Epidermal melanocyte (primary cell): Measurements from ENCODE around the gene OTX1.
"Not testable (repeated sequence)": the region's sequence is repeated elsewhere in the genome, so short reads cannot be mapped to it uniquely, and the experiment has no call there.

Experiments used
- DNase-seq: peaks from one replicate; pipeline ENCODE4 v3.0.0; 2011; ENCODE audit warnings: low spot score; ENCODE audit not compliant: insufficient read length

OTX1 gene

DNA sequence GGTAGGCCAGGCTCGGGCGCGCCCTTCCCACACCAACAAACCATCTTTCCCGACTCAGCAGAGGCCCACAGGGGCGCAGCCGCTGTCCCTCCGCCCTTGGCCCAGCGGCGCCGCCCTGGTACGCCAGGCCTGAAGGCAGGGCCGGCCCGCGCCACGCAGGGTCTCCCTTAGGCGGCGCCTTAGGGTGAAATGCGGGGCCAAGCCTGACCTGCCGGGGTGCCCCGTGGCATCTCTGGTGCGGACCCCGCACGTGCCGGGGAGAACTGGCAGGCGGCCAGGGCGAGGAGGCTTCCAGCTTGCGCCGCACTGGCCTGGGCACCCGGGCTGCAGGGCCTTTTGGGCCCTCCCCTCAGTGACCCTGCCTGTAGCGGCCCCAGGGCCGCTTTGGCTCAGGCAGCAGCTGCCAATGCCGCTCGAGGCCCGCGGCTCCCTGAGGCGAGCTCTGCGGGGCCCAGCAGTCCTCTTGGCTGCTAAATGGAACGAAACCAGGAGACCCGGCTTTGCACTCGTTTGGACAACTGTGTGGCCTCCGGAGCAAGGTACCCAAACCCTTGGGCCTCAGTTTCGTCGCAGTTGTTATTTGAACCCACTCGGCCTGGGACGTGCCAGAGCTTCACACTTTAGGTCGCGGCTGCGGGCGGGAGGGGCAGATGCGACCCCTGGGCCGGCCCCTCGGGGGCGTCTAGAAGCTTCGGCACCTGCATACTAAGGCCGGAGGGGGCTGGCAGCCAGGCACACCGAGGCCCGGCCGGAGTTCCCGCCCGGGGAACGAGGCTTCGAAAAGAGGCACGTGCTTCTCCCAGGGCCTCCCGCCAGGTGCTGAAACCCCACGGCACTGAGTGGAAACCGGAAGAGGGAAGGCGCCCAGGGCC lies 8.5 kb downstream of the OTX1 start:
- no peak for DNase-seq

DNA sequence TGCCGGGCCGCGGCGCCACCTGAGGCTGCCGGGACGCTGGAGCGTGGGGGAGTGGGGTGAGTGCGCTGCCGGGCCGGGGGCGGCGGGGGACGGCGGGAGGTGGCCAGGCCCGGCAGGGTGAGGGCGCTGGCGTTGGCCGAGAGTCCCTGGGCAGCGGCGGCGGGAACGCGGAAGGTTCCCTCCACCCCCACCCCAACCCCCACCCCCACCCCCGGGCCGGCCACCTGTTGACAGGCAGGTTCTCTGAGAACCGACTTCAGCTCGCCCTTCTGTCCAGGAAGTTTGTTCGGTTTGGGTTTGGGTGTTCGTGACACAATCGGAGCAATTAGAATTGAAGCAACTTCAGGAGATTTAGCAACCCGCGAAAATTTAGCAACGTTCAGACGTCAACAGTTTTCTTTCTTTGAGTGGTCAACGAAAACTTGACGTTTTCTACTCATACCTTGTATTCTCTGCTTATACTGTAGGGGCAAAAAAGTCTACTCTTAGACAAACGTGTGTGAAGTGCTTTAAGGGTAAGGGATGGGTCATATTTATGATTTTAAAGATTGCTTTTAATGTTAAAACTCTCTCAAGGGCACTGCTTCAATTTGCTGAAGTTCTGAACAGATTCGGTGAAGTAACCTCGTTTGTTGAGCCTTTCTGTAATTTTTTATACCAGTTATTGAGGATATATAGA lies 9.3 kb downstream of the OTX1 start:
- DNase-seq = no peak

DNA sequence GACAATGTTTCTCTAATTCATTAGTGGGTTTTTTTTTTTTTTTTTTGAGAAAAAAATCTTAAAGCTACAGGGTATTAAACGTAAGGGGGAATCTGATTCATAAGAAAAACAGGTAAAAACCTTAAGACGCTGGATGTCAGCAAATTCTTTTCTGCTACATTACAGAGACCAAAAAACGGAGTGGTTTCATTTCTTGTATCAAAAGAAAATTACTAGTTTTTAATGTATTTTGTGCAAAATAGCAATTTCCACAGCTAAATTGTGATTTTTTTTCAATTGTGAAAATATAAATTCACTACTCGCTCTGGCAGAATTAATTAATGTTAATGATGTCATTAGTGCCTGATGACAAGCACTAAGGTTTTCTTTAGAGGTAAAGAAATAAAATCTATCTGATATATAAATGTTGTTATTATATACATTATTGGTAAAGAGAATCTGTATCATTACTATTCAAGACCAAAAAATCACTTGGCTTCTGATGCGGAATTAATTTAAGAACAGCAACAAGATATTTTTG lies 9.9 kb downstream of the OTX1 start:
- DNase-seq = no peak

DNA sequence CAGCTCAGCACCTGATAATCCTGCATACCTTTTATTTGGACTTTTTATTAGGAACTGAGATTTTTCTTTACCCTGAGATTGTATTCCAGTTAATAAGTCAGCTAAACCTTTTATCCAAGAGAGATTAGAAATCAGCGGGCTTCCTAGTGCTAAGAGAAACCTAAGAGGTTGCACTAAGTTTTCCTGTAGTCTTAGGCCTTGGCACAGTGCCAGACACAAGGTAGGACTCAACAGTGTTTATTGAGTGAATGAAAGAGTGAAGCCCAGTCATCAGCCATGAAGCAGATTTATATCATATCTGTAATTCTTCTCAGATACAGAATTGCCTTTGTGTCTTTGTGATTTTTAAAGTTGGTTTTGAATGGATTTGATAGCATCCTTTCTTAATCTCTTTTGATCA lies 13.6 kb downstream of the OTX1 start:
- DNase-seq = no peak

DNA sequence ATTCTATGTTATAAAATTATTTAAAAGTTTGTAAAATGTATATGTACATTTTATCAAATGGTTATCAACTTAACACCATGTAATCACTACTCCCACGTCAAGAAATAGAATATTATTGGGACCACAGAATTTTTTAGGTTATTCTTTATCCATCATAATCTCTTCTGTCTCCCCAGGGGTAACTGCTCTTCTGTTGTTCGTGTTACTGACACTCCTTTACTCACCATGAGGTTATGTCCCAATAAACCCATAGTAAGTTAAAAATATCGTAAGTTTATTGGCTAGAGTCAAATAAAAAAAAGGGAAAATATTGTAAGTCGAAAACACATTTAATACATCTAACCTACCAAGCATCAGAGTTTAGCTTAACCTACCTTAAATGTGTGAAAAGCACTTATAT lies 14.0 kb downstream of the OTX1 start:
- DNase-seq = no peak

DNA sequence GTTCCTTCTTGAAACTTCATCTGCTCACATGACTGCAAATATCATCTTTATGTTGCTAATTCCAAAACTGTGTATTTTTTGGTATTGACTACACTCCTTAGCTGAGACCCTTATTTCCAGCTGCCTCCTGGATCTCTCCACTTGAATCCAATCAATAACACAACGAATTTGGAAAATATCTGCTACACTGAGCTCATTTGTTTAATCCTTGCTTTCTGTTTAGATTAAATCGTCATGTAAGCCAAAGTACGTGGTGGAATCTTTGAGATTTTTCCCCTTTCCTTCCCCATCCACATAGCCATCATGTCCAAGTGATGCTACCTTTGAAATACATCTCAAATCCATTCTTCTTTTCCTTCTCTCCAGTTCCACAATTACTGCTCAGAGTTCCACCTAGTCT lies 15.6 kb downstream of the OTX1 start:
- DNase-seq = no peak

DNA sequence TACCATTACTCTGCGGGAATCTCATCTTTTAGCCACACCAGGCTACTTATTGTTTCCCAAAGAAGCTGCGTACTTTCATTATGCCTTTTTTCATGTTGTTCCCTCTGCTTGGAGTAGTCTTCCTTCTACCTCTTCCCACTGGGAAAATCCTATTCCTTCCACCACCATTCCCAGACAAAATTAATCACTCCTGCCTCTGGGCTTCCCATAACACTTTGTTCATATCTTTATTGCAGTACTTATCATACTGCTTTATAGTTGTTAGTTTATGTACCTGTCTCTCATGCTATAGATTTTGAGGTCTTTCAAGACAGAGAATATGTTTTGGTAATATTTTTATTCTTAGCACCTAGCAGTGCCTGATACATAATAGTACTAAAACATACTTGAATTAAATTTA lies 16.2 kb downstream of the OTX1 start:
- DNase-seq = no peak

DNA sequence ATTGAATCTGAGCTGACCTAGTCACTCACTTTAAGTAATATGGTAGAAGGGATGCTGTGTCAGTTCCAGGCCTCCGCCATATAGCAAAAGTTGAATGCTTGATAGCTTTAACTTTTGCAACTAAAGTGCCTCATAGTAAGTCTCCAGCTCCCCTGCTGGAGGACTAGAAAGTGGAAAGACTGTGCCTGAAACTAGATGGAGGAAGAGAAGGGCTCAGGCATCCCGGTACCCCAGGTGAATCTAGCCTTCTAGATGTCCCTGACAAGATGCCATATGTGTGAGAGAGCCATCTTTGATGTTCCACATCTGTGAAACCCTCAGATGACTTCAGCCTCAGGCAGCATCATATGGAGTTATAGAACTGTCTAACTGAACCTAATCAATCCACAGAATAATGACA lies 21.0 kb downstream of the OTX1 start:
- no peak for DNase-seq

DNA sequence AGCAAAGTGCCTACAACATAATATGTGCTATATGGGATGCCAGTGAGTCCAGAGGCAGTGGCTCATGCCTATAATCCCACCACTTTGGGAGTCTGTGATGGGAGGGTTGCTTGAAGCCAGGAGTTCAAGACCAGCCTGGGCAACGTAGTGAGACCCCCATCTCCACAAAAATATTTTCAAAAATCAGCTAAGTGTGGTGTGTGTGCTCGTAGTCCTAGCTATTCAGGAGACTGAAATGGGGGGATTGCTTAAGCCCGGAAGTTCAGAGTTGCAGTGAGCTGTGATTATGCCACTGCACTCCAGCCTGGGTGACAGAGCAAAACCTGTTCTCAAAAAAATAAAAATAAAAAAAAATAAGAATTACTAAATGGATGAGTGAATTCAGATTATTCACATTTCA lies 23.4 kb downstream of the OTX1 start:
- no peak for DNase-seq

DNA sequence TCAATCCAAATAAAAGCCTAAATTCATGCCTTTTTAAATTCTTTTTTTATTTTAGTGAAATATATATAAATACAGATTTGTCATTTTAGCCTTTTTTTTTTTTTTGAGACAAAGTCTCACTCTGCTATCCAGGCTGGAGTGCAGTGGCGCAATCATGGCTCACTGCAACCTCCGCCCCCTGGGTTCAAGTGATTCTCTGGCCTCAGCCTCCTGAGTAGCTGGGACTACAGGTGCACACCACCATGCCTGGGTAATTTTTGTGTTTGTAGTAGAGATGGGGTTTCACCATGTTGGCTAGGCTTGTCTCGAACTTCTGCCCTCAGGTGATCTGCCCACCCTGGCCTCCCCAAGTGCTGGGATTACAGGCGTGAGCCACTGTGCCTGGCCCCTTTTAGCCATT lies 23.8 kb downstream of the OTX1 start:
- DNase-seq = not testable (repeated sequence)

DNA sequence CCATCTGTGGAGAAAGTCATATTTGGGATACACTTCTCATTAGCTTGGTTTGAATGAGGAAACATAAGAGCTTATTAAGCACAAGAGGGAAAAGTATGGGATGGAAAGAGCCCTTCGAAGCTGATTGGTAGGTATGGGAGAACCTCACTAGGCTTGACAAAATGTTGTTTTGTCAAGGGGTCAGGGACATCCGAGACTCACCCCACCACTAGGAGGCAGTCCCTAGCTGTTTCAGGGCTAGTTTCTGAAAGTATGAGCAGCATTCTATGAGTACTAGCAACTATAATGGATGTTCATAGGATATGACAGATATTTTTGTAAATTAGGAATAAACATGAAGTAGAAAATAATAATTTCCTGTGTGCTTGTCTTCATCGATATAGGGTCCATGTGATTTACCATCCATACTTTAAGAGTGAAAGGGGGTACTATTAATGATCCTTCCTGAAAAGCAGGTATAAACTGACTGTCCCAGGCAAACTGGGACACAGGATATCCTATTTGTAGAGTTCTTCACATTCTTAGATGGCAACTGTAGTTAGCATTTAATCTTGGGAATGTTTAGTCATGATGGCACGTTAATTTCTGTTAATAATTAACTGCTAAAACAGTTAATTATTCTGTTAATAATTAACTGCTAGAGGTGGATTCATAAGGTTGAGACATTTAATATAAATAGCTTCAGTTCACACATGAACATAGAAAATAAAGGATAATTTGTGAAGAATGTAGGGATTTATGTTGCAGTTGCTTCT lies 28.4 kb downstream of the OTX1 start:
- no peak for DNase-seq

DNA sequence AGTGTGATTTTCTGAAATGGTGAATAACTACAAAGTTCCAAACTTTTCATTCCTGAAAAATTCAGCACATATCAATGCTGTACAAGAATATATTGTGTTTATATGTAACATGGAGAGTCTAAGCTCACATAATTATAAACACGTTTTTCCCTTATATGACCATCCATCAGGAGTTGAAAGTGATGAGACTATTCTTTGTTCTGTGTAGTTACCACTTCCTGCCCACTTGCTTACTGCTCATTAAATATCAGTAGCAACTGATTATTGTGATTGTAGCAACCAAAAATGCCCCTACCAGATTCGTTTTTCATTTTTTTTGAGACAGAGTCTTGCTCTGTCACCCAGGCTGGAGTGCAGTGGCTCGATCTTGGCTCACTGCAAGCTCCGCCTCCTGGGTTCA lies 30.8 kb downstream of the OTX1 start:
- DNase-seq = no peak

DNA sequence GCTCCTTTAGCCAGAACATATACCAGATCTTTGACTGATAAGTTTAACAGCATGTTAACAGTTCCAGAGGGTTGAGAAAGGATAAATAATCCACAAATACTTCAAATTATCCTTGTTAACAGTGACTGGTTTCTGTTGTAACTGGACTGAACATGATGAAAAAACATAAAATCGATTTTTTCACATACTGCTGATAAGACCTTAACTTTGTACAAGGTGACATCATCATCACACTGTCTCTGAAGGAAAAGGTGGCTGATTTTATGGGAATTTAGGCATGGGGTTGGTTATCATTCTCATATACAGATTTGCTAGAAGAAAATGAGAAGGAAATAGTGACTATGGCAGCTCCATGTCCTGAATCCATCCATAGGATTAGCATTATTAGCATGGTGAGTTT lies 36.1 kb downstream of the OTX1 start:
- no peak for DNase-seq

DNA sequence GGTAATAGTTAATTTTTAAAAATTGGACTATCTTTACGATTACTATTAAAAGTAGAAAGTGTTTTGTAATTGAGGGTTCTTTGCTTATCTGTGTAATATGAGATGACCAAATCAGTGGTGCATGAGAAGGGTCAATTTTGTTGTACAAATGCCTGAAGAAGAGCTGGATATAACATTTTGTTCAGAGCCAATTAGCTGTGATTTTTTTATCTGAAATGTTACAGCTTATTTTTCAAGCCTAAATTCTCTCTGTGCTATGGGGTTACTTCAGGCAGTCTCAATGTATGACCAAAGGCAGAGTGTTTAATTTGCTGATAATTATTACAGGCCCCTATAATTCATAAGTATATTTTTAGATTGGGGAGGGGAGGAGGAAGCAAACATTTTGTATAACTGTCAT lies 41.8 kb downstream of the OTX1 start:
- no peak for DNase-seq

DNA sequence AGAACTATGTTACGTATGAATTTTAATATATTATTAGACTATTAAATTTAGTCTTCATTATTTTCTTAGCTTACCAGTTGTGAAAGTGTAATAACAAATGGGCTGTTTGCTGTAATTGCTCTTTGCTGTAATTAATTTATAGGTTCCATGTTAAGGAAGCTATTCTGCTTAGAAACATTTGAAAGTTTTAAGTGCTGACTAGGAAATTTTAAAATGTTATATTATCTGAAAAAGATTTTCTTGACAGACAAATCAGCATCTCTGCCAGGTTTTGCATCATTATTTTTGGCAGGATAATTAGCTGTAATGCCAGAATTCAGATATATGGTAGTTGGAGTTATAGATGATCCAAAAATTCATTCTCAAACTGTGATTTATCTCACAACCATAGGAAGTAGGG lies 42.2 kb downstream of the OTX1 start:
- DNase-seq = no peak

DNA sequence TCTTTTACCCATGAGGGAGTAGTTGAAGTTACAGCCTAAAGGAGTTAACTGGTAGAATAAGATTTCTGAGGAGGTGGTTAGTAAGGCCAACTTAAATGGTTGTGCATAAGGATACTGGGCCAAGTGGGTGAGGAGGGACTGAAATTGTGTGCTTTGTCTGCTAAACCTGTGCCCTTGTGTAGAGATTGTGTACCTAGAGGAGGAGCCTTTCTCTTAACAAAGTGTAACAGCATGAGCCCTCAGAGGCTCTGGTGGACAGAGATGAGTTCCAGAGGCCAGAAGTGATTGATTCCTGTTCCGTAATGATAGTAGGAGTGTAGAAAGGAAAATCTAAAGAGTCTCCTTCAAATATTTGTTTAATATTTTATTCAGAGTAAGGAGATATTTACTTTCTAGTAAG lies 42.9 kb downstream of the OTX1 start:
- no peak for DNase-seq

DNA sequence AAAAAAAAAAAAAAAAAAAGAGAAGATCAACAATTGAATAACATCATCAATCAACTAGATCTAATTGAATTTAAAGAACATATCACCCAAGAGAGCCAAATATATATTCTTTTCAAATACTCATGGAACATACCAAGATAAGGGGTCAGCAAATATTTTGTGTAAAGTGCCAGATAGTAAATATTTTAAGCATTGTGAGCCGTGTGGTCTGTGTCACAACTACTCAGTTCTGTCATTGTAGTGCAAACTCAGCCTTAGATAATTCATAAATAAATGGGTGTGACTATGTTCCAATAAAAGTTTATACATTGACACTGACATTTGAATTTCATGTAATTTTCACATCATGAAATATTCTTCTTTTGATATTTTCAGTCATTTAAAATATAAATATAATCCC lies 45.9 kb downstream of the OTX1 start:
- DNase-seq = no peak

DNA sequence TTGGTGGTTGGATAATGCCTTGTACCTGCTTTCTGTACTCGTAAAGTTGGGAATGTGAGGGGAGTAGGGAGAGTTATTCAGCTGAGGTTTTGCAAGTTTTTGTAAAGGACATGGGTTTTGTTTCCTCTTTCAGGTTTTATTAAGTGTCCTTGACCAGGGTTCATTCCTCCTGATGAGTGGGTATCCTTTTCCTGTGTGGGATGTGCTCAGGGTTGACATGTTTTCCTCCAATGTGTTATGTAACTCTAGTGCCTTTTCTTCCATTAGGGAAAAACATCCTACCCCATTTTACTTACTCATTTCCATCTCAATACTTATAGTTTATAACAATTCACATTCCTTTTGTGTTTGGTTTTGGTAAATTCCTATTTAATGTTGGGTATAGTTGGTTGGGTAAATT lies 48.4 kb downstream of the OTX1 start:
- no peak for DNase-seq

DNA sequence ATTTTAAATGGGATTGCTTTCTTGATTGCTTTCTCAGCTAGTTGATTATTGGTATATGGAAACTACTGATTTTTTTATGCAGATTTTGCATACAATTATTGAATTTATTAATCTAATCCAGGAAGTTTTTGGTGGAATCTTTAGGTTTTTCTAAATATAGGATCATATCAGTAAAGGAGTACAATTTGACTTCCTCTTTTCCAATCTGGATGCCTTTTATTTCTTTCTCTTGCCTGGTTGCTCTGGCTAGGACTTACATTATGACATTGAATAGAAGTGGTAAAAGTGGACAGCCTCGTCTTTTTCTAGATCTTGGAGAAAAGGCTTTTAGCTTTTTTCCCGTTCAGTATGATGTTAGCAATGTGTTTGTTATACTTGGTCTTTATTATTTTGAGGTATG lies 51.3 kb downstream of the OTX1 start:
- no peak for DNase-seq

DNA sequence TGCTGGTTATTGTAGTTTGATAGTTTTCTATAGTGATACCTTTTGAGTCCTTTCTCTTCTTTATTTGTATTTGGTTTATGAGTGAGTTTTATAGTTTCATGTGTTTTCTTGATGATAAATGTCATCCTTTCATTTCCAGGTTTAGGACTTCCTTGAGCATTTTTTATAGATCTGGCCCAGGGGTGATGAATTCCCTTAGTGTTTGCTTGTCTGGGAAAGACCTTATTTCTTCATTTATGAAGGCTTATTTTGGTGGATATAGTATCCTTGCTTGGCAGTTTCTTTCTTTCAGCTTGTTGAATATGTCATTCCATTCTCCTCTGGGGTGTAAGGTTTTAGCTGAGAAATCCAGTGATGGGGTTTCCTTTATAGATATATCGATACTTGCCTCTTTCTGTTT lies 53.9 kb downstream of the OTX1 start:
- no peak for DNase-seq
